OCI-LY3 (cell line): Measurements from ENCODE around the gene QRICH1.

ENCODE experiments used
- H2AFZ ChIP-seq: fragments of 200-600, 300-600 bp; shearing (Covaris generic); 2 replicates; pipeline ENCODE4 v1.6.0; 2014; ENCODE audit warnings: antibody characterized with exemption, low read depth, low read length
- H3K27ac ChIP-seq: fragments of 200-600, 300-600 bp; sonication (generic); 2 replicates; pipeline ENCODE4 v1.5.1; 2014; ENCODE audit warnings: mild to moderate bottlenecking, low read length, moderate library complexity, mixed read lengths
- H3K27me3 ChIP-seq: fragments of 200-600, 300-600 bp; sonication (generic); 2 replicates; pipeline ENCODE4 v1.6.1; 2014; ENCODE audit warnings: low read depth, low read length, mixed read lengths
- H3K36me3 ChIP-seq: fragments of 200-600, 300-600 bp; sonication (generic); replicated peaks from 2 replicates; pipeline ENCODE3; 2014; ENCODE audit warnings: low read depth, low read length, mixed read lengths
- H3K4me1 ChIP-seq: fragments of 300-600, 200-600 bp; sonication (generic); 2 replicates; pipeline ENCODE4 v1.6.1; 2014; ENCODE audit warnings: low read length, mixed read lengths
- H3K4me2 ChIP-seq: fragments of 200-600, 300-600 bp; sonication (generic); 2 replicates; pipeline ENCODE4 v1.6.1; 2014; ENCODE audit warnings: low read length, mixed read lengths
- H3K4me3 ChIP-seq: fragments of 300-600, 200-600 bp; sonication (generic); 2 replicates; pipeline ENCODE4 v1.5.1; 2014; ENCODE audit warnings: antibody characterized with exemption, mild to moderate bottlenecking, low read length, moderate library complexity
- H3K79me2 ChIP-seq: fragments of 300-600, 200-600 bp; shearing (Covaris generic); 2 replicates; pipeline ENCODE4 v1.6.1; 2014; ENCODE audit warnings: mild to moderate bottlenecking, low read length, mixed read lengths
- H3K9ac ChIP-seq: fragments of 300-600, 200-600 bp; shearing (Covaris generic); 2 replicates; pipeline ENCODE4 v1.6.0; 2014; ENCODE audit warnings: mild to moderate bottlenecking, low read length, moderate library complexity
- H3K9me3 ChIP-seq: fragments of 200-600, 300-600 bp; shearing (Covaris generic); 2 replicates; pipeline ENCODE4 v1.6.1; 2014; ENCODE audit warnings: low read length, mixed read lengths; ENCODE audit not compliant: insufficient read depth
- H4K20me1 ChIP-seq: fragments of 200-600, 300-600 bp; sonication (generic); 2 replicates; pipeline ENCODE4 v1.6.1; 2016; ENCODE audit warnings: low read length, mixed read lengths; ENCODE audit not compliant: insufficient read depth
- CTCF ChIP-seq: fragments of 200-600, 300-600 bp; sonication (generic); IDR thresholded peaks from 2 replicates; pipeline ENCODE4 v1.5.1; 2014; ENCODE audit warnings: antibody characterized with exemption, low read length, low read depth
- EZH2phosphoT487 ChIP-seq: fragments of 200-600 bp; shearing (Covaris generic); IDR thresholded peaks from 2 replicates; pipeline ENCODE4 v1.6.1; 2018; ENCODE audit warnings: antibody characterized with exemption, mixed run types, low read depth

QRICH1 gene

GRCh38 chr3:49104427-49105291 lies 10.8 kb upstream of the QRICH1 start, which contains the start of gene QARS1:
Gene QARS1, minus strand, starts transcription at chr3:49104757. Its CDS starts 24 bp downstream, at chr3:49104733.
- H3K4me2 ChIP-seq = peak within 1 kb of the TSS; percentile 99
- no peaks in the 10 kb centered on the region for H4K20me1 ChIP-seq
- H3K79me2 ChIP-seq = peaks cover 14% of the 10 kb centered on the region
- H2AFZ ChIP-seq = peak within 1 kb of the TSS; percentile 75
- peak within 1 kb of the TSS; percentile 58 for H3K27ac ChIP-seq
- peaks cover 10% of the 10 kb centered on the region for H3K4me1 ChIP-seq
- H3K4me3 ChIP-seq = peak within 1 kb of the TSS; percentile 86
- TF ChIP-seq CTCF = no peak
- no peak for TF ChIP-seq EZH2phosphoT487
- H3K27me3 ChIP-seq = no peaks in the 10 kb centered on the region
- H3K9me3 ChIP-seq = no peaks in the 10 kb centered on the region
- peaks cover 46% of the 10 kb centered on the region for H3K36me3 ChIP-seq
- peak within 1 kb of the TSS; percentile 89 for H3K9ac ChIP-seq

GRCh38 chr3:49104052-49104426 lies 10.2 kb upstream of the QRICH1 start:
- Histone ChIP-seq H3K9me3 (no peaks in the 10 kb centered on the region), H4K20me1 (no peaks in the 10 kb centered on the region), H2AFZ (peak overlapping the region; percentile 75), H3K36me3 (peaks cover 46% of the 10 kb centered on the region), H3K4me2 (peak overlapping the region; percentile 99), H3K9ac (peak overlapping the region; percentile 89), H3K27ac (peak overlapping the region; percentile 58), H3K4me1 (peaks cover 10% of the 10 kb centered on the region), H3K4me3 (peak overlapping the region; percentile 86), H3K27me3 (no peaks in the 10 kb centered on the region), H3K79me2 (peaks cover 14% of the 10 kb centered on the region)
- TF ChIP-seq EZH2phosphoT487 (no peak), CTCF (no peak)

- Histone ChIP-seq H3K27me3 (no peaks in the 10 kb centered on the region), H3K9me3 (no peaks in the 10 kb centered on the region), H3K9ac (no peak overlapping the region), H3K79me2 (peaks cover 14% of the 10 kb centered on the region), H2AFZ (no peak overlapping the region), H3K4me1 (peaks cover 9% of the 10 kb centered on the region), H3K27ac (no peak overlapping the region), H4K20me1 (no peaks in the 10 kb centered on the region), H3K36me3 (peaks cover 53% of the 10 kb centered on the region), H3K4me3 (no peak overlapping the region), H3K4me2 (no peak overlapping the region)
- TF ChIP-seq CTCF = no peak
- no peak for TF ChIP-seq EZH2phosphoT487
Measured at GRCh38 chr3:49100046-49100615, 6.3 kb upstream of the QRICH1 start.

GRCh38 chr3:49098910-49099630 lies 5.2 kb upstream of the QRICH1 start:
- H4K20me1 ChIP-seq = no peaks in the 10 kb centered on the region
- no peak overlapping the region for H3K9ac ChIP-seq
- TF ChIP-seq CTCF (no peak), EZH2phosphoT487 (no peak)
- H3K36me3 ChIP-seq = peaks cover 53% of the 10 kb centered on the region
- H2AFZ ChIP-seq = no peak overlapping the region
- peaks cover 11% of the 10 kb centered on the region for H3K79me2 ChIP-seq
- H3K4me1 ChIP-seq = peaks cover 11% of the 10 kb centered on the region
- H3K9me3 ChIP-seq = no peaks in the 10 kb centered on the region
- no peak overlapping the region for H3K4me2 ChIP-seq
- H3K27ac ChIP-seq = no peak overlapping the region
- no peak overlapping the region for H3K4me3 ChIP-seq
- H3K27me3 ChIP-seq = no peaks in the 10 kb centered on the region
